B cell (primary cell): ENCODE measurements around the gene TAS2R9. TPM values are rescaled to one million over a fixed set of nuclear protein-coding genes. Genes with fewer than 3 reads are reported as not detected.

ENCODE experiments used
- ATAC-seq: fragments of 200-7000 bp; cut with Tn5 transposase; one replicate; pipeline ENCODE4 v1.10.0; 2021; ENCODE audit warnings: low read depth, mild to moderate bottlenecking, moderate number of reproducible peaks, moderate library complexity
- CTCF ChIA-PET: fragments of 350-600 bp; sonication (Branson Sonifier 250); formaldehyde crosslinking; loops from one replicate; lab custom pipeline; 2021; ENCODE audit warnings: antibody characterized with exemption, inconsistent platforms; lab: Charles Lee
- POLR2A ChIA-PET: fragments of 350-600 bp; sonication (Branson Sonifier 250); formaldehyde crosslinking; loops from one replicate; lab custom pipeline; 2021; ENCODE audit warnings: antibody characterized with exemption; lab: Charles Lee
- DNase-seq: peaks from one replicate; pipeline ENCODE4 v3.0.0; 2013
- H2AFZ ChIP-seq: 2 replicates; pipeline ENCODE4 v1.6.1; 2012; ENCODE audit warnings: mild to moderate bottlenecking, low read depth, low read length; ENCODE audit not compliant: insufficient read depth, poor library complexity, severe bottlenecking
- H3K27ac ChIP-seq, 2 donors: 1 replicate in 1 of 2; 2 replicates in 1 of 2; pipeline ENCODE4 v1.5.1; 2012 to 2013; ENCODE audit warnings: low read length in 2 of 2, mild to moderate bottlenecking in 2 of 2, moderate library complexity in 1 of 2
- H3K27me3 ChIP-seq, 4 experiments: fragments of 200-600 bp in 1 of 4; sonication (generic) in 1 of 4; replicated peaks in 1 of 4; 1 replicate in 2 of 4; 2 replicates in 2 of 4; pipeline versions ENCODE4 v1.6.1 to v1.7.0; 2013 to 2016; ENCODE audit warnings: low read length in 3 of 4, mild to moderate bottlenecking in 2 of 4, mixed read lengths in 1 of 4, moderate library complexity in 1 of 4; ENCODE audit not compliant: insufficient read depth in 4 of 4, control insufficient read depth in 3 of 4; ENCODE audit errors: control extremely low read depth in 1 of 4
- H3K36me3 ChIP-seq, 2 experiments: replicated peaks in 1 of 2; 1 replicate in 1 of 2; 2 replicates in 1 of 2; pipeline versions ENCODE4 v1.6.1 to v1.7.1; 2013; ENCODE audit warnings: low read length in 1 of 2; ENCODE audit not compliant: insufficient read depth in 2 of 2, control insufficient read depth in 1 of 2; ENCODE audit errors: control extremely low read depth in 1 of 2, extremely low read depth in 1 of 2
- H3K4me1 ChIP-seq, 2 donors: fragments of 200-600 bp in 1 of 2; sonication (generic) in 1 of 2; 1 replicate in 1 of 2; 2 replicates in 1 of 2; pipeline versions ENCODE4 v1.5.1 to v1.6.1; 2013 to 2017; ENCODE audit warnings: low read length in 2 of 2; ENCODE audit not compliant: control insufficient read depth in 2 of 2, insufficient read depth in 2 of 2
- H3K4me2 ChIP-seq: replicated peaks from 2 replicates; pipeline ENCODE3; 2012; ENCODE audit warnings: mild to moderate bottlenecking, low read depth, low read length; ENCODE audit not compliant: poor library complexity, severe bottlenecking
- H3K4me3 ChIP-seq, 5 experiments: fragments of 200-600 bp in 1 of 5; sonication (generic) in 1 of 5; 1 replicate in 3 of 5; 2 replicates in 2 of 5; pipeline versions ENCODE4 v1.5.1 to v1.7.0; 2011 to 2016; ENCODE audit warnings: low read length in 4 of 5, mild to moderate bottlenecking in 4 of 5, low read depth in 2 of 5, control low read depth in 1 of 5, moderate library complexity in 1 of 5; ENCODE audit not compliant: insufficient read depth in 1 of 5; ENCODE audit errors: control extremely low read depth in 1 of 5, extremely low read depth in 1 of 5
- H3K79me2 ChIP-seq: fragments of 200-600 bp; sonication (generic); one replicate; pipeline ENCODE4 v1.6.0; 2016; ENCODE audit warnings: low read length; ENCODE audit not compliant: control insufficient read depth, insufficient read depth
- H3K9ac ChIP-seq: fragments of 200-600 bp; sonication (generic); 2 replicates; pipeline ENCODE4 v1.6.1; 2017; ENCODE audit warnings: mild to moderate bottlenecking, low read length, moderate library complexity
- H3K9me3 ChIP-seq, 3 donors: one replicate each; pipeline versions ENCODE4 v1.6.1 to v1.7.1; 2013; ENCODE audit warnings: low read length in 2 of 3; ENCODE audit not compliant: control insufficient read depth in 2 of 3, insufficient read depth in 1 of 3; ENCODE audit errors: control extremely low read depth in 1 of 3
- H4K20me1 ChIP-seq: 2 replicates; pipeline ENCODE4 v1.6.0; 2012; ENCODE audit warnings: mild to moderate bottlenecking, low read length; ENCODE audit not compliant: insufficient read depth, control insufficient read depth, poor library complexity, severe bottlenecking
- H3K27ac Mint-ChIP-seq: one replicate; pipeline ENCODE4 v1.8.0; 2021; ENCODE audit warnings: mixed read lengths
- H3K27me3 Mint-ChIP-seq: one replicate; pipeline ENCODE4 v1.8.0; 2021; ENCODE audit warnings: mixed read lengths
- H3K4me1 Mint-ChIP-seq: one replicate; pipeline ENCODE4 v1.8.0; 2021; ENCODE audit warnings: mixed read lengths
- H3K4me3 Mint-ChIP-seq: one replicate; pipeline ENCODE4 v1.8.0; 2021; ENCODE audit warnings: mixed read lengths
- H3K9me3 Mint-ChIP-seq: one replicate; pipeline ENCODE4 v1.8.0; 2022; ENCODE audit warnings: mixed read lengths; ENCODE audit not compliant: insufficient read depth
- EZH2 ChIP-seq: IDR thresholded peaks from 2 replicates; pipeline ENCODE4 v1.6.1; 2012; ENCODE audit warnings: borderline replicate concordance, low read depth, mild to moderate bottlenecking, moderate library complexity, low read length; ENCODE audit not compliant: insufficient read depth, poor library complexity, severe bottlenecking
- WGBS: methylation state at CpG from one replicate; pipeline ENCODE4 v1.1.5; 2013; ENCODE audit warnings: missing lambda C conversion rate; ENCODE audit not compliant: insufficient coverage; 5-methylcytosine and 5-hydroxymethylcytosine counted together
- intact Hi-C: fragments of 100-400 bp; cut with micrococcal nuclease; formaldehyde crosslinking; loops from one replicate; pipeline ENCODE4 v1.10.0; 2022
- polyA plus RNA-seq: library from polyadenylated mRNA; depleted of rRNA; stranded (reverse); fragments of >200 nt; gene quantifications from 2 replicates; pipeline ENCODE4 v1.2.3, GENCODE V29; 2012
- total RNA-seq, 2 donors: library from RNA; stranded (reverse); fragments of 120-200 nt in 1 of 2; gene quantifications; 1 replicate in 1 of 2; 2 replicates in 1 of 2; pipeline versions ENCODE4 v1.2.3 to v1.2.4, GENCODE V29; 2013 to 2022
- TF ChIP-seq, protein P1 (sequence below): fragments of 200-600 bp; IDR thresholded peaks from one replicate; pipeline ENCODE4 v1.8.0; 2022; ENCODE audit warnings: antibody characterized with exemption, mild to moderate bottlenecking

The TAS2R9 gene
- total and polyA plus RNA-seq, 2 donors (not counting 1 experiment from before 2014, with no cell fraction given): not detected

- ChIA-PET POLR2A (no interaction called here), CTCF (no interaction called here)
- Histone ChIP-seq H3K4me2 (no peak within 1 kb of the TSS), H3K79me2 (no peaks in the 10 kb centered on the region), H3K27ac (no peak within 1 kb of the TSS), H3K4me1 (no peaks in the 10 kb centered on the region), H4K20me1 (no peaks in the 10 kb centered on the region), H3K4me3 (no peak within 1 kb of the TSS), H3K9ac (no peak within 1 kb of the TSS), H3K9me3 (peaks cover 0 to 3% (median 0%) of the 10 kb centered on the region in 3 donors), H2AFZ (no peak within 1 kb of the TSS), H3K27me3 (no peaks in the 10 kb centered on the region), H3K36me3 (no peaks in the 10 kb centered on the region)
- intact Hi-C loops: no loop called here
- H3K4me1 Mint-ChIP-seq: no peaks in the 10 kb centered on the region
- no peaks in the 10 kb centered on the region for H3K27me3 Mint-ChIP-seq
- no peak for TF ChIP-seq EZH2
- TF ChIP-seq, protein P1, sequence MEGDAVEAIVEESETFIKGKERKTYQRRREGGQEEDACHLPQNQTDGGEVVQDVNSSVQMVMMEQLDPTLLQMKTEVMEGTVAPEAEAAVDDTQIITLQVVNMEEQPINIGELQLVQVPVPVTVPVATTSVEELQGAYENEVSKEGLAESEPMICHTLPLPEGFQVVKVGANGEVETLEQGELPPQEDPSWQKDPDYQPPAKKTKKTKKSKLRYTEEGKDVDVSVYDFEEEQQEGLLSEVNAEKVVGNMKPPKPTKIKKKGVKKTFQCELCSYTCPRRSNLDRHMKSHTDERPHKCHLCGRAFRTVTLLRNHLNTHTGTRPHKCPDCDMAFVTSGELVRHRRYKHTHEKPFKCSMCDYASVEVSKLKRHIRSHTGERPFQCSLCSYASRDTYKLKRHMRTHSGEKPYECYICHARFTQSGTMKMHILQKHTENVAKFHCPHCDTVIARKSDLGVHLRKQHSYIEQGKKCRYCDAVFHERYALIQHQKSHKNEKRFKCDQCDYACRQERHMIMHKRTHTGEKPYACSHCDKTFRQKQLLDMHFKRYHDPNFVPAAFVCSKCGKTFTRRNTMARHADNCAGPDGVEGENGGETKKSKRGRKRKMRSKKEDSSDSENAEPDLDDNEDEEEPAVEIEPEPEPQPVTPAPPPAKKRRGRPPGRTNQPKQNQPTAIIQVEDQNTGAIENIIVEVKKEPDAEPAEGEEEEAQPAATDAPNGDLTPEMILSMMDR: no peak
- DNase-seq (no peak), ATAC-seq (no peak)
- H3K9me3 Mint-ChIP-seq: no peaks in the 10 kb centered on the region
- no CpG with 5 or more reads among the region's 3 CpGs for WGBS
- H3K4me3 Mint-ChIP-seq: no peak within 1 kb of the TSS
- no peak within 1 kb of the TSS for H3K27ac Mint-ChIP-seq
Observed at GRCh38 chr12:10826258-10826657, 16.3 kb upstream of the TAS2R9 start, which contains the start of gene TAS2R10. TSS of gene TAS2R10 (minus strand) at chr12:10826358. CDS start at chr12:10826269, 89 bp downstream.

DNA sequence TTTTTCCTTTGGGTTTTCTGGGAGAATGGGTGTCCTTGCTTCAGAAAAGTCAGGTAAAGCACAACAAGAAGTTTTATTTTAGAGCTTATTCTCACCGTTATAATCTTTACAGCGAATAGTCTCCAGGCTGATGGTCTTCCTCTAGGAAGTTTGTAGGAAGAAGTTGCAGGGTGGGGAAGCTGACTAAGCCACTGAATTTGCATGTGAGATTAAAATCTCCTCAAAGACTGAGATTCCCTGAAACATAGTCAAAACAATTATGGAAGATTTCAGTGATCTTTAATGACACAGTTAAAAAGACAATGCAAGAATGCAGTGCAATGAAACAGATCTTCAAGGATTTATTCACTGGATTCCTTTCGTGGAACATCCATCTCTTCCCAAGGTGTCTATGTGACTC lies 15.0 kb upstream of the TAS2R9 start:
- no peak for TF ChIP-seq EZH2
- TF ChIP-seq, protein P1: no peak
- H3K9me3 Mint-ChIP-seq: no peaks in the 10 kb centered on the region
- H3K27ac Mint-ChIP-seq: no peak overlapping the region
- Histone ChIP-seq H3K27me3 (no peaks in the 10 kb centered on the region), H3K27ac (no peak overlapping the region), H2AFZ (no peak overlapping the region), H3K79me2 (no peaks in the 10 kb centered on the region), H3K36me3 (no peaks in the 10 kb centered on the region), H3K9me3 (no peaks in the 10 kb centered on the region), H3K4me1 (no peaks in the 10 kb centered on the region), H3K4me2 (no peak overlapping the region), H3K4me3 (no peak overlapping the region), H4K20me1 (no peaks in the 10 kb centered on the region), H3K9ac (no peak overlapping the region)
- no peaks in the 10 kb centered on the region for H3K27me3 Mint-ChIP-seq
- DNase-seq (no peak), ATAC-seq (no peak)
- H3K4me1 Mint-ChIP-seq: no peaks in the 10 kb centered on the region
- no peak overlapping the region for H3K4me3 Mint-ChIP-seq
- 80% methylated on average over 1 of the region's 3 CpGs for WGBS
- intact Hi-C loops: no loop called here
- ChIA-PET CTCF (no interaction called here), POLR2A (no interaction called here)
